Endometrial microvascular endothelial cells (primary cell): ENCODE data around the gene EPB41L1. TPM values are rescaled to one million over a fixed set of nuclear protein-coding genes. Genes with fewer than 3 reads are reported as not detected.

Experiments
- in situ Hi-C: cut with HindIII; loops from 2 replicates; pipeline ENCODE4 v1.10.0; 2017; ENCODE audit warnings: low sequenced_read_pairs, low pct_unique_long_range_greater_than_20kb; ENCODE audit errors: inconsistent ontology term
- total RNA-seq: library from RNA; depleted of rRNA; stranded (reverse); fragments of >200 nt; gene quantifications from one replicate; pipeline ENCODE4 v1.2.3, GENCODE V29; 2015; ENCODE audit errors: inconsistent ontology term

EPB41L1 gene
- total RNA-seq, 1 donor from 2014 or later = 22.7 TPM

DNA sequence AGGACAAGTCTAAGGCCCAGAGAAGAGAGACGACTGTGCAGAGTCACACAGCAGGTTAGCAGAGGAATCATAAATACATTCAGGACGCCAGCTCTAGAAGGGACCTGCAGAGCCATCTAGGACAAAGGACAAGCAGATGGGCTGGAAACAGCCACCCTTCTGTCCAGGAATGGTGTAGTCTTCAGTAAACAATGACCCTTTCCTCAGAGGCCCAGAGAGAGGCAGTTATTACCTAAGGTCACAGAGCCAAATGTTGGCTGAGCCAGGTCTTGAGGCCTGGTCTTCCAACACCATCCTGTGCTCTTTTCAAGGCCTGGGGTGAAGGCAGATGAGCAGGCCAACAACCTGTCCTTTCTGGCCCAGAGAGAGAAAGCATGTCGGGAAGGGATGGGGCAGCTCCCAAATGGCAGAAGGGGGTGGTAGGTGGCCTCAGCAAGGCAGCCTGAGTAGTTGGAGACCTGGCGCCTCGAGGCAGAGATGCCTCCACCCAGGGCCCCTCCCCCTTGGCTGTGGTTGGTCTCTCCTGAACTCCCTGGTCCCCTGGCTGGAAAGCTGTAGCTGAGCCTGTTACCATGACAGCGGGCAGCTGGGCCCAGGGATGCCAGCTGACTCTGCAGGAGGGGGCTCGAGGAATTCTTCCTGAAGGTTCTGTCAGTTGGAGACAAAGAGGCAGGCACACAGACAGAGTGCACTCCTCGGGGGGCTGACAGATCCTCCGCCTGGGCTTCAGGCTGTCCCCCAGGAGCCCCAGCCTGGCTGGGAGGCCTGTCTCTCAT lies 24.8 kb downstream of the EPB41L1 start:
- in situ Hi-C loops = no loop called here

DNA sequence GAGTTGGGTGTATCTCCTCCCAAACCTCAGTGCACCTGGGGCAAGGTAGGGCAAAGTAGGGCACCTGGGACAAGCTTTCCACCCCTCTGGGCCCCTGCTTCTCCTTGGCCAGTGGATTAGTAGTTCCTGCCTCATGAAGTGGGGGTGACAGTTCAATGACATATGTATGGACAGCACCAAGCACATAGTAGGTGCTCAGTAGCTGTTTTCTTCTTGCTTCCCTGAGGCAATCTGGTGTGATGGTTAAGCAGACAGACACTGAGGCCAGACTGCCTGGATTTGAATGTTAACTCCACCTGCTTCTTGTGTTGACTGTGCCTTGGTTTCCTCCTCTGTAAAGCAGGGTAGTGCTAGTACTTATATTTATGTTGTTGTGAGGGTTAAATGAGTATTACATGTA lies 25.8 kb downstream of the EPB41L1 start:
- in situ Hi-C loops = no loop called here

DNA sequence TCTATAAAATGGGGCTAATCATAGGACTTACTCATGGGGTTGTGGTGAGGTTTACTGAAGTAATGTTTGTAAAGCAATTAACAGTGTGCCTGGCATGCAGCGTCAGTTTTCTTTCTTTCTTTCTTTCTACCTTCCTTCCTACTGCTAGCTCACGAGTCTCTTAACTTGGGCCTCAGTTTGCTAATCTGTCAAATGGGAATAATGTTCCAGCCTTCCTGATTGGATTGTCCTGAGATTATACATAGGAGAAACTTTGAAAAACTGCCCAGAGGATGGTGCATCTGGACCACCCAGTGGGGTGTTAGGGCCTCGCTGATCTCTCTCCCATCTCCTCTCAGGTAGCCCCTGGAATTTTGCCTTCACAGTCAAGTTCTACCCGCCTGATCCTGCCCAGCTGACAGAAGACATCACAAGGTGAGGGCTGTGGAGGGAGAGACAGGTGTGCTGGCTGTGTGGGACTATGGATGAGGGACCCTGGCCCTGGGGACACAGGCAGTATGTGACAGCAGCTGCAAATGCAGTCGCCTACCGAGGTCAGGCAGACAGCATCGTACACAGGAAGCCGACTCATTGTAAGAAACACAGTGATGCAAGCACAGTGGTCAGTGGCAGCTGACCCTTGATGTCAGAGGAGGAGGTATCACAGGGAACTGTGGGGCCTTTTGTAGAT lies 27.5 kb downstream of the EPB41L1 start:
- in situ Hi-C loops = no loop called here

DNA sequence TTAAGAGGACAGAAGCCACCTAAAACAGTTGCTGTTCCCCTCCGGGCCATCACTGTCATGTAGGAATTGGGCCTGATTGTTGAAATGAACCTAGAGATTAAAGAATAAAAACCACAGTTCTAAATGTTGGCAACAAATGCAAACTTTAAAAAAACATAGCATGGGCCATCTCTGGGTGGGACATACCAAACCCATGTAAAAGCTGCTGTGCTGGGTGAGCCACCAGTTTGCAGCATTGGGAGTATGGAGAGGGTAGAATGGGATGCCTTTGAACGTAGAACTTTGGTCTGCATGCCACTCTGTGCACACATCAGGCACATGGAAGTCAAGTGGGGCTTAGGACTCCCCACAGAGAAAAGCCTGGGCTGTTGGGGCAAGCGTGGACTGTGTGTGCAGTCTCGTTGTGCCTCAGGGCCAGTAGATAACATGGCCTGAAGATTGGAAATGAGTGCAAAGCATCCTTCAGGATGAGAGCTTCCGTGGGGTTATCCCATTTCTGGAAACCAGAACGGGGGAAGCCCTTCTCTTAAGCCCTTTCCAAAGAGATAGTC lies 28.1 kb downstream of the EPB41L1 start:
- in situ Hi-C loops = no loop called here

DNA sequence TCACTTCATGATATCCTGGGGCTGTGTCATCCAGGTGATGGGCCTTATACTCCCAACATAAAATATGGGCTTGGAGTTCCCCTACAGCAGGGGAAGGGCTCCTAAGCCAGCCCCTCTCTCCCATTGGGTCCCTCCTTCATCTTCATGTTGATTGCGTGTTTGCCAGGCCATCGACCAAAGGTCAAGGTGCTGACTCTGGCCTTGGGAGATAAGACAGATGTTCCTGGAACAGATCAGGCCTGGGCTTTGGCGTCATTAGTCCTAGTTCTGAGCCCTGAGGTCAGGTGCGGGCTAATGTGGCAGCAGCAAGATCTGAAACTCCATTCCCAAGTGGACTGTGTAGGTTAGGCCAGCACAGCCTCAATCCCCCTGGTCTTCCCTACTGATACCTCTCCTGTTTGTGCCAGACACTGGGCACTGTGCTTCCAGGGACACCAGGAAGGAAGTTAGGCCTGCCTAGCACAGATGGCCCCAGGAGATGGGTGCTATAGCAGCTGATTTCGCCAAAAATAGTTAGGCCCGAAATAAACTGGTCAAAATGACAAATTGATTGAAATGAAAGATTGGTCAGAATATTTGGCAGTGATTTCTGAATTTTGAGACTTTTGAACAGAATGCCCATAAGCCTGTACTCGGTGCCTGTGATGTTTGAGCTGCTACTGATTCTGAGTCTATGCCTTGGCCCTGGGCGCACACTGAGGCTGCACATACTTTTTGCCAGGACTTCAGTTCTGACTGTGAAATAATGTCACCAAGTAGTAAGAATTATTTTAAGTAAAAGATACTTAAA lies 28.8 kb downstream of the EPB41L1 start:
- in situ Hi-C loops = no loop called here

DNA sequence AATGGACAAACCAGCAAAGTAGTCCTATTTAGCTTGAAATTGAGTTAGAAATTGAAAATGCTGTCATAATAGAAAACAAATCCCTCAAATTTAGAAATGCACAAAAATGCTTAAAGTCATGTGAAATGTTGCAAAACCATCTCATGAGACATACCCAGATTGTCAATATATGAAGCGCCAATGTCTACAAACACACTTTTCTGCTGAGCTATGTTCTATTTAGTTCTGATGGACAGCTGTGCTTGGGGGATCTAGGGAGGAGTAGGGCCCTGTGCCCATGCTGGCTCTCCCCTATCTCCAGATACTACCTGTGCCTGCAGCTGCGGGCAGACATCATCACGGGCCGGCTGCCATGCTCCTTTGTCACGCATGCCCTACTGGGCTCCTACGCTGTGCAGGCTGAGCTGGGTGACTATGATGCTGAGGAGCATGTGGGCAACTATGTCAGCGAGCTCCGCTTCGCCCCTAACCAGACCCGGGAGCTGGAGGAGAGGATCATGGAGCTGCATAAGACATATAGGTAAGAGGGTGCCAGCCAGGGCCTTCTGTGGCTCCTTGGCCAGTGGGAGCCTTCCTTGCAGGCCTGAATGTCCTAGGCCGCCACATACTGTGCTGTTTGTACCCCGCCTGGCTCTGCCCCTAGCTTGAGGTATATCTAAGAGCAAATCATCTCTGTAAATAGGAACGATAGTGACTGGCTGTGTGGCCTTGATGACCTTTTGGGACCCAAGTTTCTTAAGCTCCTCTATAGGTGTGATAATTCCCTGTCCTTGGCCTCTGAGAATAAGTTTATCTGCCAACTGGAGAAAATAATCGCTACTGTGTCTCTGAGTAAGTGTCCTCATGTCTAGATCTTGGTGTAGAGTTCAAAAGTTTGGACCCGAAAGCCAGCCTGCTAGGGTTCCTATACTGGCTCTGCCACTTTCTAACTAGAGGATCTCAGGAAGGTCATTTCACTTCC lies 30.6 kb downstream of the EPB41L1 start:
- in situ Hi-C loops = no loop called here

DNA sequence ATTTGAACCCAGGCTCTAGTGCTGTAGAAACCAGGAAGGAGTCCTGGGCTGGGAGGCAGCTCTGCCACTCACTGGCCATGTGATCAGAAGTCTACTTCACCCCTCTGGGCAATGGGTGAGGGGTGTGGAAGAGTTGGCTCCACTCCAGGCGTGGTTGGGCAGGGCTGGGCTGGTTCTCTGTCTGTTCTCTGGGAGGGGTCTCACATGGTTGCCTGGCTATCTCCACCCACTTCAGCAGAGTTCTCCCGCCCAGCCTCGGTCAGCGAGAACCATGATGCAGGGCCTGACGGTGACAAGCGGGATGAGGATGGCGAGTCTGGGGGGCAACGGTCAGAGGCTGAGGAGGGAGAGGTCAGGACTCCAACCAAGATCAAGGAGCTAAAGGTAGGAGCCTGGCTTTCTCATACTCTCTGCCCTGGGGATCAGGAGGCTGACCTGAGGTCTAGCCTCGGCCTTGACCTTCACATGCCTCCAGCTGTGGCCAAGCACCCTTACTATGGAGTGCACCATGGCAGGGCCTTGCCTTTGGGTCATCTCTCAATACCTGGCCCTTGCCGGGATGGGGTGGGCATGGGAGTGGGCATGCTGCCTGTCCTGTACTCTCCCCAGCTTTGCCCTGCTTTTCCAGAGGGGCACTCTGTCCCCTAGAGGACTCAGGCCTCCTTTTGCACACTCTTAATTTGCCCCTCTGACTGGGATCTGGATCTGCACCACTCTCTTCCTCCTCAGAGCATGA lies 39.6 kb downstream of the EPB41L1 start:
- in situ Hi-C loops = no loop called here

DNA sequence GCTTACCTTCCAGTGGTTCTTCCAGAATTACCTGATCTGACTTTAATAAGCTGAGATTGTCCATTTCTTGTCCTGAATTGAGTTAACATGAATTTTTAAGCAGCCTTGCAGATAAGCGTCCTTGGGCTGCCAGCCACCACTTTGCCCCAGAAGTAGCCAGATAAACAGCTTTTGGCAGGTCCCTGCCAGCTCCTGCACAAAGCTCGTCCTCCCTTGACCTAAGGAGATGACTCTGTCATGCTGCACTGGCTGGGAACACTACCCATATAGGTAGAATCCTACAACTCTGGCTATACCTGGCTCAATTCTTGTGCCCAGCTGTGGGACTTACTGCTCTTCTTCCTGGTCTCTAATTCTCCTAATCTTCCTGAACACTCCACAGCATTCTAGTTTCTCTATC lies 42.1 kb downstream of the EPB41L1 start:
- in situ Hi-C loops = no loop called here

DNA sequence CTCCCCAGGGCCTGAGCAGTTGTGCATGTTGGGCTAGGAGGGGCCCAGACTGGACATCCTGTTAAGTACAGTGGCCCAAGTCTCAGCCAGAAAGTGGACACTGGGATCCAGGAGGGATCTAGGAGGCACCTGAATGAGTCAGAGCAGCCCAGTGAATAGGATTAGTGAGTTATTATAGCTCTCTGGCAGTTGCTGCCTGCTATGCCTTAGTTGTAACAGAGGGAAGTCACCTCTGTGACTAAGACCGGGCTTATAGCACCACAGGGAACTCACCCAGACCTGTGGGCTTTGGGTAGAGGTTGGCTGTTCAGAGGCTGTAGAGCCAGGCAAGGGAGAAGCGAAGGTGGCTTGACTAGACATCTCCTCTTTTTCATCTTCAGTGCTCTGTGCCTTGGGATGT lies 42.7 kb downstream of the EPB41L1 start:
- in situ Hi-C loops = no loop called here

DNA sequence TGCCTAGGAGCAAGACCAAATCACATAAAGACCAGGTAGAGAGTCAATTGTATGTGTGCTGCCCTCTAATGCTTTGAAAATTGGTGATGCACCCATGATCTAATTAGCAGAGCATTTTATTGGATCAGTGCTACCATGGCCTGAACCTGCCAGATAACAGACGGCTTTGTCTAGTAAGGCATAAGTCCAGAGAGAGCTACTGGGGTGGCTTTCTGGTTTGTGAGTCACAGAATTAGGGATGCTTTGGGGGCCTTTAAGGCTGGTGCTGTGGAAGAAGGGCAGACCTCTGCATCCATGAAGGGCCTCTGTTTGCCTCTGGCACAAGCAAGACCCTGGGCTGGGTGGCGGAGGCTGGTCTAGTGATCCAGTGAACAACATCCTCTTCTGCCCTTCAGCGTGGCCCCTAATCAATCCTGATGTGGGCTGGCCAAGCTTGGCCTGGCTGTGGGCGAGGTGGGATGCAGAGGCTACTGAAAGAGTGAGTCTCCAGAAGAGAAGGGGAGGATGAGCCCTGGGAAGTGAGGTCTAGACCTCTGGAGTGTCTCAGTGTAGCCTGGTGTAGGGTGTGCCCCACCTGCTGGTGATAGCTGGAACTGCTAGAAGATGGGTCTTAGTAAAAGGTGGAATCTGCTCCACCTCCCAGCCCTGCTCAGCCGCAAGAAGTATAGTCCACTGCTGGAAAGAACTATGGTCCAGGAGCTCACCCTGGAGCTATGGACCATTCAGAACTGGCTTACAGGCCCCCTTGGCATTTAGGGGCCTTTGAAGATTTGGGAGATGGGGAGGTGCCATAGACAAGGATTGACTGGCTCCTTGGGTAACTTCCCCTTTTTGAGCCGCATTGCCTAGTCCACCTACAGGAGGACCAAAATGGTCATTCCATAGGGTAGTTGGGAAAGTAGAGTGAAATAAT lies 45.1 kb downstream of the EPB41L1 start:
- in situ Hi-C loops = no loop called here

DNA sequence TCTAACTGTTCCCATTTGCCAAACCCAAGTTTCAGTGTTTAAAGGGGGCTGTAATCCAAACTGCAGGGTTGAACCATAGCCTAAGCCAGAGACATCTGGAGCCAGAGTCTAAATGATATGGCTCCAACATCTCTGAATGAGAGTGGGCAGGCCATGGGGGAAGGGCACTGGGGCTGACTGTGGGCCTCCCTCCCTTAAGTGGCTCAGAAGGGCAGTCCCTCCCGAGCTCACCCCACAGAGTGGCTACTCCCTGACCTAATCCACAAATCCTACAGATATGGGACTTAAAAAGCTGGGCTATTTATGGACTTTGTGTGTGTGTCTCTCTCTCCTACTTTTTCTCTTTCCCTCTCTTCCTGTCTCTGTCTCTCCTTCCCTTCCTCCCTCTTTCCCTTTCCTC lies 45.9 kb downstream of the EPB41L1 start:
- in situ Hi-C loops = no loop called here

DNA sequence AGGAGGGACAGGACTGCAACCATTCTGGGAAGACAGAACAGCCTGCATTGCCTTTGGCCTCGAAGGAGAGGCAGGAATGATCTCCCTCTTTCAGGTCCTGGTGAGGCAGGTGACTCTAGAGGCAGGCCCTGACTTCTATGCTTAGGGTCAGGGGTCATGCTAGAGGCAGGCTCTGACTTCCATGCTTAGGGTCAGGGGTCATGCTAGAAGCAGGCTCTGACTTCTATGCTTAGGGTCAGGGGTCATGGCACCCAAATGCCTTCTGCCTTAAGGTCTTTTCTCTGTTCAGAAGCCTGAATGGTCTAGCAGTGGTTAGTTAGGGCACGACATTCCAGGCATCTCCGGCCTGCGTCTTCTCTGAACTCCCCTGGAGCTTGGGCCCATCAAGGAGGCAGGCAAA lies 46.7 kb downstream of the EPB41L1 start:
- in situ Hi-C loops = no loop called here

DNA sequence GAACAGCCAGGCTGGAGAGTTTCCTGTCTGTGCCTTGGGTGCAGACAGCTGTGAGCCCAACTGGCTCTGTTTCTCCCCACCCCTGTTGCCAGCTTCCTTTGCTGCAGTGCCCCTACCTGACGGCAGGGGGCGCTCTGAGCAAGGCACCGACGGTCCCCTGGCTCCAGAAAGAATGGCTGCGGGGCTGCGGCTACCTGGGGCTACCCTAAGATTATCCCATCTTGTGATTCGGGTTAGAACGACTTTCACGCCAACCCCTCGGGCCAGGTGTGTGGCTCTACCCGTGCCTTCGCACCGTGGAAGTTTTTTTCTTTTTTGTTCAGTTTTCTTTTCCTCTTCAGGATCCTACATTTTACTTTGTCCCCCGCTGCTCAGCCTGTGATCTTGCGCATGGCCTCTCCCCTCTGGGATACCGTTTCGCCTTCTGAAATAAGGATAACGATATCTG lies 48.4 kb downstream of the EPB41L1 start:
- in situ Hi-C loops = no loop called here

DNA sequence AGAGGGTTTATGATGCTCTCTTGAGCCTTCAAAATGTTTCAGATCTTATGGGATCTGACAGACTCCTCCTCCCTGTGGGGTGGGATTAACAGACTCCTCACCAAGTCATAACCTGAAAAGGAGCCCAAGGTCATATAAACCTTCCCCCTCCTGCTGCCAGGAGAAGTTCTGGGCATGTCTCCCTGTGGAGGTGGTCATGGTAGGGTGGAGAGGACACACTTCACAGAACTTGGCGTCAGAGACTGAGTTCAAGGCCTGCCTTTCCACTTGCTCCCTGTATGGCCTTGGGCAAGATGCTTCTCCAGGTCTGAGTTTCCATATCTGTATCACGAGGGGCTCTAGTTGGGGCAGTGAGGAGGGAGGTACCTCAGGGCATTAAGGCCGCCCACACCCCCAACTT lies 49.3 kb downstream of the EPB41L1 start:
- in situ Hi-C loops = no loop called here

DNA sequence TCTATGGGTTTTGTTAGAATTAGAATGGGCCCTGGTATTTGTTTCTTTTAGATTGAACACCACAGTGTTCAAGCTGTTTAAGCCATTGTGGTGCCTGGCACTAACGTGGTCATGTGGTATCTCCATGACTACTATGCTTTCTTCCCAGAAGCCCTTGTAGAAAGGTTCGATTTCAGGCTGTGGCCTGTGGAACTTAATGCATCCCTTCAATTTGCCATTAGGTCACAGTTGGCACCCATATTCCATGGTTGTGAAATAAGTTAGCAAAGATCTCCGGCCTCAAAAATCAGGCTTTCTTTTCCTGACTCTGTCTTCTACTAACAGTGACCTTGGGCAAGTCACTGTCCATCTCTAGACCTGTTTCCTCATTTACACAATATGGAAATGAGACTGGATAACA lies 50.5 kb downstream of the EPB41L1 start:
- in situ Hi-C loops = no loop called here

DNA sequence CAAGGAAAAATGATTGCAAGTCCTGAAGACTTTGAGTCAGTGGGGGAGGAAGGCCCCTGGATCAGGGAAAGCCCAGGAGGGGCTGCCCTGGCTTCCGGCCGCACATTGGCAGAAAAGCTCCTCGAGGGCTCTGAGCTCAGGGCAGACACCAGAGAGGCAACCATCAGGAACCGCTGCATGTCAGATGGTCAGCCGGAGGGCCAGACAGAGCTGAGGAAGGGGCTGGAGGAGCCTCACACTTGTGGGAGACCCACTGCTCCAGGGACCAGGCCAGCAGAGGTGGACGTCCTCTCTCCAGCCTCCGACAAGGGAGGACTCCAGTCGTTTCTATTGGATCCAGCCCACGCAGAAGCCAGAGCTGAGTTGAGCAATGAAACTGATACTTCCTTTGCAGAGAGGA lies 51.5 kb downstream of the EPB41L1 start:
- in situ Hi-C loops = no loop called here

DNA sequence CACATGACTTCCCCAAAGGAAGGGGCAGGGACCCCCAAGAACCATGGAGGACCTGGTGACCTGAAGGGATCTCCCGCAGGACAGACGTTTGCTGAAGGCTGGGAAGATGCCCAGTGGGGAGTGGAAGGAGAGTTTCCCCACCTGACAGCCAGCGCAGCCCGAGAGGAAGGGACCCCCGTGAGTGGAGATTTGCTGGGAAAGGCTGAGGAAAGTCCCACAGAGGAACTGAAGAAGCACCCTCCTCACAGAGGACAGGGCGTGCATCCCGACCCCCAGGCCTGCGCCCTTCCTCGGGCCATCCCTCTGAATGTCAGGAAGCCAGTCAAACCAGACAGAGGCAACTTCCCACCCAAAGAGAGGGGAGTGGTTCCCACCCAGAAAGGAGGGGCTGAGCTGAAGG lies 52.1 kb downstream of the EPB41L1 start:
- in situ Hi-C loops = no loop called here
